GM11168 (cell line): ENCODE data around the gene ZNF688.
"Not testable (repeated sequence)": the region's sequence is repeated elsewhere in the genome, so short reads cannot be mapped to it uniquely, and the experiment has no call there.

ENCODE experiments used
- in situ Hi-C: fragments of 300-500 bp; cut with MboI; formaldehyde crosslinking; loops from one replicate; pipeline ENCODE4 v1.12.0; 2022; ENCODE audit warnings: low sequenced_read_pairs; ENCODE audit not compliant: unreplicated experiment

The ZNF688 gene

DNA sequence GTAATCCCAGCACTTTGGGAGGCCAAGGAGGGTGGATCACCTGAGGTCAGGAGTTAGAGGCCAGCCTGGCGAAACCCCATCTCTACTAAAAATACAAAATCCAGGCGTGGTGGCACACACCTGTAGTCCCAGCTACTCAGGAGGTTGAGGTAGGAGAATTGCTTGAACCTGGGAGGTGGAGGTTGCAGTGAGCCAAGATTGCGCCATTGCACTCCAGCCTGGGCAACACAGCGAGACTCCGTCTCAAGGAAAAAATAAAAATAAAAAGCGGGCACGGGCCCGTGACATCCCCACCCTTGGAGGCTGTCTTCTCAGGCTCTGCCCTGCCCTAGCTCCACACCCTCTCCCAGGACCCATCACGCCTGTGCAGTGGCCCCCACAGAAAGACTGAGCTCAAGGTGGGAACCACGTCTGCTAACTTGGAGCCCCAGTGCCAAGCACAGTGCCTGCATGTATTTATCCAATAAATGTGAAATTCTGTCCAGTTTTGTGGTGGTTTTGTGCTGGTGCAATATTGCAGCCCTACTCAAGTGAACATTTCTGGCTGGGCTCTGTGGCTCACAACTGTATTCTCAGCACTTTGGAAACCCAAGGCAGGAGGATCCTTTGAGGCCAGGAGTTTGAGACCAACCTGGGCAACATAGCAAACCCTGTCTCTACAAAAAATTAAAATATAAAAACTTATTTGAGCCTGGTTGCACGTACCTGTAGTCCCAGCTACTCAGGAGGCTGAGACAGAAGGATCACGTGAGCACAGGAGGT lies 48.6 kb downstream of the ZNF688 start:
- in situ Hi-C loops: not testable (repeated sequence)

DNA sequence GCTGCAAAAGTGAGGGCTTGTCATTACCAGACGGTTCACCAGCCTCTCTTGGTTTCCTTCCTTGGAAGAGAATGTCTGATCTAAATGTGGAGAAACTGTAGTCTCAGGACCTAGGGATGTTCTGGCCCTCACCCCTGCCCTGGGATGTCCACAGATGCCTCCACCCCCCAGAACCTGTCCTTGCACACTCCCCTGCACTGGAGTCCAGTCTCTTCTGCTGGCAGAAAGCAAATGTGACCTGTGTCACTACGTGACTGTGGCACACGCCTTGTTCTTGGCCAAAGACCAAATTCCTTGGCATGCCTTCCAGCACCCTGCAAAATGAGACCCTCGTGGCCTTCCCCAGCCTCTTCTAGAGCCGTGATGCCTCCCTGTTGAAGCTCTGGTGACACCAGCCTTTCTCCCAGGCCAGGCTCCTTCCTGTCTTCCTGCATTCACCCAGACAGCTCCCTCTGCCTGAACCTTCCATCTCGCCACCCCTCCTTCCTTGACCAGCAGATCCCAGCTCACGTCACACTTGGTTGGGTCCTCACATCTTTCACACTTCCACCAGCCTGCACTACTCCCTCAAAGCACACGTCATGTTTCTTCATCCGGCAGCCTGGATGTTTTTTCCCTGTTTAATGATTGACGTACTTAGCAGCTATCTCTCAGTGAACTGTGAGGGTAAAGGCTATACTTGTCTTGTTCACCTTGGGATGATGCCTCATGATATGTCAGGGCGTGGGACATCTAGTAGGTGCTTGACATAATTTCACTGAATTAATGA lies 49.5 kb downstream of the ZNF688 start:
- in situ Hi-C loops: no loop called here

- in situ Hi-C loops: no loop called here
Measured at GRCh38 chr16:30521476-30521872, 50.0 kb downstream of the ZNF688 start.
